ENCODE measurements around the gene LACTBL1. TPM values are rescaled to one million over a fixed set of nuclear protein-coding genes. Genes with fewer than 3 reads are reported as not detected.

Gene LACTBL1
- total and polyA plus RNA-seq, 2 donors (not counting 1 experiment from before 2014, with no cell fraction given) = not detected

GRCh38 chr1:22915231-22915630, 57.4 kb downstream of the LACTBL1 start:
- Mint-ChIP-seq H3K4me3 (no peak overlapping the region), H3K27ac (no peak overlapping the region), H3K9me3 (ENCODE audit: insufficient read depth) (no peaks in the 10 kb centered on the region), H3K27me3 (peaks cover 15% of the 10 kb centered on the region), H3K4me1 (no peaks in the 10 kb centered on the region)
- no peaks in the 10 kb centered on the region for H3K36me3 ChIP-seq (replicated peaks in 1 of 2; ENCODE audit: control extremely low read depth in 1 of 2, control insufficient read depth in 1 of 2, extremely low read depth in 1 of 2, insufficient read depth in 2 of 2, low read length in 1 of 2)
- no peaks in the 10 kb centered on the region for H3K79me2 ChIP-seq (ENCODE audit: control insufficient read depth, insufficient read depth, low read length)
- no peaks in the 10 kb centered on the region for H3K9me3 ChIP-seq (ENCODE audit: control extremely low read depth in 1 of 3, control insufficient read depth in 2 of 3, insufficient read depth in 1 of 3, low read length in 2 of 3)
- ChIA-PET POLR2A (no interaction called here), CTCF (no interaction called here)
- no peak overlapping the region for H3K4me2 ChIP-seq (replicated peaks; ENCODE audit: low read depth, low read length, poor library complexity, severe bottlenecking)
- TF ChIP-seq CTCF (IDR thresholded peaks at IDR 0.05) (no peak), EZH2 (IDR thresholded peaks at IDR 0.05; ENCODE audit: borderline replicate concordance, insufficient read depth, low read depth, low read length, poor library complexity, severe bottlenecking) (no peak)
- no peak overlapping the region for H3K9ac ChIP-seq (ENCODE audit: low read length)
- no peak overlapping the region for H2AFZ ChIP-seq (ENCODE audit: insufficient read depth, low read depth, low read length, poor library complexity, severe bottlenecking)
- ATAC-seq (ENCODE audit: low read depth) (no peak), DNase-seq (no peak)
- H3K27ac ChIP-seq (ENCODE audit: low read length in 2 of 2) = no peak overlapping the region
- peaks cover 0 to 2% (median under 1%) of the 10 kb centered on the region in 4 experiments for H3K27me3 ChIP-seq (replicated peaks in 1 of 4; ENCODE audit: control extremely low read depth in 1 of 4, control insufficient read depth in 3 of 4, insufficient read depth in 4 of 4, low read length in 3 of 4)
- intact Hi-C loops (cut with micrococcal nuclease) = no loop called here
- WGBS (ENCODE audit: insufficient coverage) = 79% methylated on average over 6 of the region's 7 CpGs
- H3K4me3 ChIP-seq (ENCODE audit: control extremely low read depth in 1 of 5, extremely low read depth in 1 of 5, insufficient read depth in 1 of 5, low read depth in 2 of 5, low read length in 4 of 5) = no peak overlapping the region
- H4K20me1 ChIP-seq (ENCODE audit: control insufficient read depth, insufficient read depth, low read length, poor library complexity, severe bottlenecking) = no peaks in the 10 kb centered on the region
- H3K4me1 ChIP-seq (ENCODE audit: control insufficient read depth in 2 of 2, insufficient read depth in 2 of 2, low read length in 2 of 2) = no peaks in the 10 kb centered on the region

GRCh38 chr1:22914633-22915217, 57.9 kb downstream of the LACTBL1 start:
- WGBS (ENCODE audit: insufficient coverage) = 92% methylated on average over 4 of the region's 8 CpGs
- Mint-ChIP-seq H3K4me3 (no peak overlapping the region), H3K9me3 (ENCODE audit: insufficient read depth) (no peaks in the 10 kb centered on the region), H3K27ac (no peak overlapping the region), H3K4me1 (no peaks in the 10 kb centered on the region), H3K27me3 (peaks cover 15% of the 10 kb centered on the region)
- Histone ChIP-seq H3K9me3 (ENCODE audit: control extremely low read depth in 1 of 3, control insufficient read depth in 2 of 3, insufficient read depth in 1 of 3, low read length in 2 of 3) (no peaks in the 10 kb centered on the region), H3K4me1 (ENCODE audit: control insufficient read depth in 2 of 2, insufficient read depth in 2 of 2, low read length in 2 of 2) (no peaks in the 10 kb centered on the region), H3K27me3 (replicated peaks in 1 of 4; ENCODE audit: control extremely low read depth in 1 of 4, control insufficient read depth in 3 of 4, insufficient read depth in 4 of 4, low read length in 3 of 4) (peaks cover 0 to 2% (median under 1%) of the 10 kb centered on the region in 4 experiments), H4K20me1 (ENCODE audit: control insufficient read depth, insufficient read depth, low read length, poor library complexity, severe bottlenecking) (no peaks in the 10 kb centered on the region), H3K9ac (ENCODE audit: low read length) (no peak overlapping the region), H3K4me3 (ENCODE audit: control extremely low read depth in 1 of 5, extremely low read depth in 1 of 5, insufficient read depth in 1 of 5, low read depth in 2 of 5, low read length in 4 of 5) (no peak overlapping the region), H3K79me2 (ENCODE audit: control insufficient read depth, insufficient read depth, low read length) (no peaks in the 10 kb centered on the region), H3K36me3 (replicated peaks in 1 of 2; ENCODE audit: control extremely low read depth in 1 of 2, control insufficient read depth in 1 of 2, extremely low read depth in 1 of 2, insufficient read depth in 2 of 2, low read length in 1 of 2) (no peaks in the 10 kb centered on the region), H3K27ac (ENCODE audit: low read length in 2 of 2) (no peak overlapping the region), H3K4me2 (replicated peaks; ENCODE audit: low read depth, low read length, poor library complexity, severe bottlenecking) (no peak overlapping the region), H2AFZ (ENCODE audit: insufficient read depth, low read depth, low read length, poor library complexity, severe bottlenecking) (no peak overlapping the region)
- ATAC-seq (ENCODE audit: low read depth) (no peak), DNase-seq (no peak)
- ChIA-PET CTCF (no interaction called here), POLR2A (no interaction called here)
- intact Hi-C loops (cut with micrococcal nuclease) = no loop called here
- TF ChIP-seq CTCF (IDR thresholded peaks at IDR 0.05) = no peak
- TF ChIP-seq EZH2 (IDR thresholded peaks at IDR 0.05; ENCODE audit: borderline replicate concordance, insufficient read depth, low read depth, low read length, poor library complexity, severe bottlenecking) = no peak
